Measurements from ENCODE around the gene NT5M. TPM values are rescaled to one million over a fixed set of nuclear protein-coding genes. Genes with fewer than 3 reads are reported as not detected.
"Not testable (repeated sequence)": the region's sequence is repeated elsewhere in the genome, so short reads cannot be mapped to it uniquely, and the experiment has no call there.

Gene NT5M
- 4.1 and 9.0 TPM in 2 replicates for total RNA-seq (ENCODE audit: low replicate concordance)

DNA sequence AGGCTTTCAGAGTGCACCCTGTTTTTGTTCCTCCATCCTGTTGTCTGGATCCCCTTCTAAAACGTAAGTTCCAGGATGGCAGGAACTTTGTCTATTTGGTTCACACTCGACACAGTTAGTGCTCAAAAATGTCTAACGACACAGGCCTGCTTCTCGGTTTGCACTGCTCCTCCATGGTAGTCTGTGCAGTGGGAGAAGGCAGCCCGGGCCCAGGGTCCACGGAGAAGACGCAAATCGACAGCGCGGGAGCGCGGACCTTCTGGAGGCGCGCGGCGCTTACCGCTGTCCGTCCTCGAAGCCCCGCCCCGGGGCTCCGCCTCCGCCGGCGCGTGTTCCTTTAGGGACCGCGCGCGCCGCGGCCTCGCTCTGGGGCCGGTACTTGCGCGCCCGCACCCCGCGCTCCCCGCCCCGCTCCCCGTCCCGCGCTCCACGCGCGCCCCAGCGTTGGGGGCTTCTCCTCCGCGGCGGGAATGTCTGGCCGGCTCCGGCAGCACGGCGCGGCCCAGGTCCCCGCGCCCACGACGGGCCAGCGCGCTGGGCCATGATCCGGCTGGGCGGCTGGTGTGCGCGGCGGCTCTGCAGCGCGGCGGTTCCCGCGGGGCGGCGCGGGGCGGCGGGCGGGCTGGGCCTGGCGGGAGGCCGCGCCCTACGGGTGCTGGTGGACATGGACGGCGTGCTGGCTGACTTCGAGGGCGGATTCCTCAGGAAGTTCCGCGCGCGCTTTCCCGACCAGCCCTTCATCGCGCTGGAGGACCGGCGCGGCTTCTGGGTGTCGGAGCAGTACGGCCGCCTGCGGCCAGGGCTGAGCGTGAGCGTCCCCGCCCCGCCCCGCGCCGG lies at the start of gene NT5M:
Gene NT5M (plus strand): TSS at position 364 of the 837 bp plus-strand sequence. CDS start 178 bp downstream, at position 542.
- no peak within 1 kb of the TSS for H3K27ac ChIP-seq
- Mint-ChIP-seq H3K27me3 (ENCODE audit: insufficient read depth, low read depth) (peaks cover 18% of the 10 kb centered on the region), H3K4me3 (peak within 1 kb of the TSS; percentile 92), H3K9me3 (no peaks in the 10 kb centered on the region), H3K4me1 (peaks cover 24% of the 10 kb centered on the region), H3K27ac (no peak within 1 kb of the TSS), H3K36me3 (peaks cover 2% of the 10 kb centered on the region)
- H3K4me3 ChIP-seq, result peak within 1 kb of the TSS; percentile 55
- H3K27me3 ChIP-seq, result peaks cover 20% of the 10 kb centered on the region
- peaks cover 39% of the 10 kb centered on the region for H3F3A ChIP-seq (ENCODE audit: low read depth)
- H3K4me1 ChIP-seq, result no peaks in the 10 kb centered on the region
- peak within 1 kb of the TSS; percentile 90 for H3K4me2 ChIP-seq
- TF ChIP-seq EZH2 (IDR thresholded peaks at IDR 0.05) (no peak), EZH2phosphoT487 (IDR thresholded peaks at IDR 0.05) (no peak)
- TF ChIP-seq, protein P1, sequence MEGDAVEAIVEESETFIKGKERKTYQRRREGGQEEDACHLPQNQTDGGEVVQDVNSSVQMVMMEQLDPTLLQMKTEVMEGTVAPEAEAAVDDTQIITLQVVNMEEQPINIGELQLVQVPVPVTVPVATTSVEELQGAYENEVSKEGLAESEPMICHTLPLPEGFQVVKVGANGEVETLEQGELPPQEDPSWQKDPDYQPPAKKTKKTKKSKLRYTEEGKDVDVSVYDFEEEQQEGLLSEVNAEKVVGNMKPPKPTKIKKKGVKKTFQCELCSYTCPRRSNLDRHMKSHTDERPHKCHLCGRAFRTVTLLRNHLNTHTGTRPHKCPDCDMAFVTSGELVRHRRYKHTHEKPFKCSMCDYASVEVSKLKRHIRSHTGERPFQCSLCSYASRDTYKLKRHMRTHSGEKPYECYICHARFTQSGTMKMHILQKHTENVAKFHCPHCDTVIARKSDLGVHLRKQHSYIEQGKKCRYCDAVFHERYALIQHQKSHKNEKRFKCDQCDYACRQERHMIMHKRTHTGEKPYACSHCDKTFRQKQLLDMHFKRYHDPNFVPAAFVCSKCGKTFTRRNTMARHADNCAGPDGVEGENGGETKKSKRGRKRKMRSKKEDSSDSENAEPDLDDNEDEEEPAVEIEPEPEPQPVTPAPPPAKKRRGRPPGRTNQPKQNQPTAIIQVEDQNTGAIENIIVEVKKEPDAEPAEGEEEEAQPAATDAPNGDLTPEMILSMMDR (IDR thresholded peaks at IDR 0.05), result no peak
- no peaks in the 10 kb centered on the region for H3K36me3 ChIP-seq
- H4K20me1 ChIP-seq (ENCODE audit: low read depth), result no peaks in the 10 kb centered on the region
- H3K9me3 ChIP-seq (ENCODE audit: low read depth), result no peaks in the 10 kb centered on the region
- DNase-seq (ENCODE audit: low spot score), result peak; percentile 92
- no peak within 1 kb of the TSS for H3K9ac ChIP-seq
- H3K79me2 ChIP-seq (ENCODE audit: low read depth), result no peaks in the 10 kb centered on the region
- H2AFZ ChIP-seq (replicated peaks), result peak within 1 kb of the TSS; percentile 74

DNA sequence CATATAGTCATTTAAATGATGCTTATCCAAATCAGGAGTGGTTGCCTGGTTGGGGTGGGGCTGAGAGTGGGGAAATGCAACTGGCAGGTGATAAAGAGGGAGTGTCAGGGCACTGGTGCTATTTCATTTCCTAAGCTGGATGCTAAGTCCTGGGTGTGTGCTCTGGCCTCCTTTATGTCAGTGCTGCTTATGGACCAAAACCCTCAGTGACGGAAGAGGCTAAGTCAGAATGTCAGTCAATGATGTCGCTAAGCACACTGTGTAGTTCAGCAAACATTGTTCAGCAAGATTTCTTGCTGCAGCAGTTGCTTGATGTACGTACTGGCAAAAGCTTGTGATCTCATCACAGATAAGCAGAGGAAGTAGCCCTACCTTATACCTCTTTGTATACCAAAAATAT lies 49.8 kb upstream of the NT5M start:
- Histone ChIP-seq H3K4me3 (no peak overlapping the region), H3K79me2 (ENCODE audit: low read depth) (no peaks in the 10 kb centered on the region), H3K4me2 (no peak overlapping the region), H3K27ac (no peak overlapping the region), H3K36me3 (peaks cover 12% of the 10 kb centered on the region), H3K4me1 (no peaks in the 10 kb centered on the region), H3K9me3 (ENCODE audit: low read depth) (no peaks in the 10 kb centered on the region), H2AFZ (replicated peaks) (no peak overlapping the region), H3K27me3 (no peaks in the 10 kb centered on the region), H3F3A (ENCODE audit: low read depth) (no peaks in the 10 kb centered on the region), H4K20me1 (ENCODE audit: low read depth) (no peaks in the 10 kb centered on the region), H3K9ac (no peak overlapping the region)
- Mint-ChIP-seq H3K27ac (no peak overlapping the region), H3K4me3 (no peak overlapping the region), H3K27me3 (ENCODE audit: insufficient read depth, low read depth) (peaks cover 2% of the 10 kb centered on the region), H3K36me3 (peaks cover 40% of the 10 kb centered on the region), H3K9me3 (no peaks in the 10 kb centered on the region), H3K4me1 (no peaks in the 10 kb centered on the region)
- TF ChIP-seq, protein P1 (IDR thresholded peaks at IDR 0.05), result no peak
- TF ChIP-seq EZH2 (IDR thresholded peaks at IDR 0.05), result no peak
- no peak for TF ChIP-seq EZH2phosphoT487 (IDR thresholded peaks at IDR 0.05)
- DNase-seq (ENCODE audit: low spot score), result no peak

DNA sequence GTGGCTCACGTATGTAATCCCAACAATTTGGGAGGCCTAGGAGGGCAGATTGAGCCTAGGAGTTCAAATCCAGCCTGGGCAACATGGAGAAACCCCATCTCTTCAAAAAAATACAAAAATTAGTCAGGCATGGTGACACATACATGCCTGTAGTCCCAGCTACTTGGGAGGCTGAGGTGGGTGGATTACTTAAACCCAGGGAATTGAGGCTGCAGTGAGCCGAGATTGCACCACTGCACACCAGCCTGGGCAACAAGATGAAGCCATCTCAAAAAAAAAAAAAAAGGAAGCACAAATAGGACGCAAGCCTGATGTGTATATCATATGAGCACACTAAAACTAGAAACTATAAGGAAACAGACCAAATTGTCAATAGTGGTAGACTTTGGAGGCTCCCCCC lies 49.1 kb upstream of the NT5M start:
- Mint-ChIP-seq H3K27ac (no peak overlapping the region), H3K4me1 (no peaks in the 10 kb centered on the region), H3K9me3 (no peaks in the 10 kb centered on the region), H3K4me3 (no peak overlapping the region), H3K27me3 (ENCODE audit: insufficient read depth, low read depth) (peaks cover 2% of the 10 kb centered on the region), H3K36me3 (peaks cover 43% of the 10 kb centered on the region)
- DNase-seq (ENCODE audit: low spot score), result no peak
- no peak overlapping the region for H3K9ac ChIP-seq
- no peaks in the 10 kb centered on the region for H3K79me2 ChIP-seq (ENCODE audit: low read depth)
- no peak overlapping the region for H2AFZ ChIP-seq (replicated peaks)
- peaks cover 12% of the 10 kb centered on the region for H3K36me3 ChIP-seq
- H3F3A ChIP-seq (ENCODE audit: low read depth), result no peaks in the 10 kb centered on the region
- no peak overlapping the region for H3K4me3 ChIP-seq
- H4K20me1 ChIP-seq (ENCODE audit: low read depth), result no peaks in the 10 kb centered on the region
- no peaks in the 10 kb centered on the region for H3K4me1 ChIP-seq
- no peaks in the 10 kb centered on the region for H3K27me3 ChIP-seq
- TF ChIP-seq EZH2 (IDR thresholded peaks at IDR 0.05), result no peak
- TF ChIP-seq EZH2phosphoT487 (IDR thresholded peaks at IDR 0.05), result no peak
- TF ChIP-seq, protein P1 (IDR thresholded peaks at IDR 0.05), result no peak
- no peak overlapping the region for H3K27ac ChIP-seq
- no peak overlapping the region for H3K4me2 ChIP-seq
- no peaks in the 10 kb centered on the region for H3K9me3 ChIP-seq (ENCODE audit: low read depth)

DNA sequence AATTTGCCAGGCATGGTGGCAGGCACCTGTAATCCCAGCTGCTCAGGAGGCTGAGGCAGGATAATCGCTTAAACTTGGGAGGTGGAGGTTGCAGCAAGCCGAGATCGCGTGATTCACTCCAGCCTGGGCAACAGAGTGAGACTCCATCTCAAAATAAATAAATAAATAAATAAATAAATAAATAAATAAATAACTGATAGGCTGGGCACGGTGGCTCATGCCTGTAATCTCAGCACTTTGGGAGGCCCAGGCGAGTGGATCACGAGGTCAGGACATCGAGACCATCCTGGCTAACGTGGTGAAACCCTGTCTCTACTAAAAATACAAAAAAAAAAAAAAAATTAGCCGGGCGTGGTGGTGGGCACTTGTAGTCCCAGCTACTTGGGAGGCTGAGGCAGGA lies 47.5 kb upstream of the NT5M start:
- not testable (repeated sequence) for H3K27me3 ChIP-seq; H3K9ac ChIP-seq; H3K79me2 ChIP-seq (ENCODE audit: low read depth); H3K9me3 Mint-ChIP-seq; H2AFZ ChIP-seq (replicated peaks); H3K4me1 Mint-ChIP-seq; DNase-seq (ENCODE audit: low spot score); H3K4me3 Mint-ChIP-seq; H3K9me3 ChIP-seq (ENCODE audit: low read depth); H3K4me3 ChIP-seq; H3K27ac ChIP-seq; H3K36me3 ChIP-seq; H3K27me3 Mint-ChIP-seq (ENCODE audit: insufficient read depth, low read depth); H4K20me1 ChIP-seq (ENCODE audit: low read depth); H3K4me2 ChIP-seq; H3F3A ChIP-seq (ENCODE audit: low read depth); H3K27ac Mint-ChIP-seq; H3K4me1 ChIP-seq
- peaks cover 45% of the 10 kb centered on the region for H3K36me3 Mint-ChIP-seq
